ENCODE measurements around the gene LFNG. TPM values are rescaled to one million over a fixed set of nuclear protein-coding genes. Genes with fewer than 3 reads are reported as not detected.

LFNG gene
- total RNA-seq, 1 experiment from 2014 or later, result 21.3 TPM

DNA sequence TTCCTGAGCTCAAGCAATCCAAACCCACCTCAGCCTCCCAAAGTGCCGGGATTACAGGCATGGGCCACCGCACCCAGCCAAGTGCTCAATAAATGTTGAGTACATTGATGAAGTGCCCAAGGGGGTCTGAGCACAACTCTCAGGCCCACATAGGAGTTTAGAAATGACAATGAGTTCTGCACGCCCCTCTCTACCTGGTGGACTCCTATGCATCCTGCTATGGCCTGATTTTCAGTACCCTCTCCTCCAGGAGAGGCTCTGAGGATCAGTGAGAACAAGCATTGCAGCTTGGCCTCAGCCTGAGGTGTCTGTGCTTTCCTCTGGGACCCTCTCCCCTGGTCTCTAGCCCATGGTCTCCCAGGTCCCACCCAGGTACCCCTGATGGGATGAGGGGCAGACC is 22.5 kb upstream of the LFNG start:
- no peak overlapping the region for H3K4me3 ChIP-seq
- ChIA-PET POLR2A (ENCODE audit: unreplicated experiment) (no interaction called here), CTCF (no interaction called here)
- no peak overlapping the region for H3K27ac ChIP-seq
- intact Hi-C loops (cut with micrococcal nuclease; ENCODE audit: unreplicated experiment), result no loop called here
- no peaks in the 10 kb centered on the region for H3K9me3 ChIP-seq (ENCODE audit: insufficient read depth, low read depth)
- peaks cover 12% of the 10 kb centered on the region; the same call in 1 of the 2 replicates for H3K4me1 ChIP-seq (replicated peaks; ENCODE audit: insufficient read depth)
- H3K79me2 ChIP-seq (ENCODE audit: low read depth), result no peaks in the 10 kb centered on the region
- no peak for TF ChIP-seq EZH2 (IDR thresholded peaks at IDR 0.05; ENCODE audit: low read depth)
- TF ChIP-seq, protein P1, sequence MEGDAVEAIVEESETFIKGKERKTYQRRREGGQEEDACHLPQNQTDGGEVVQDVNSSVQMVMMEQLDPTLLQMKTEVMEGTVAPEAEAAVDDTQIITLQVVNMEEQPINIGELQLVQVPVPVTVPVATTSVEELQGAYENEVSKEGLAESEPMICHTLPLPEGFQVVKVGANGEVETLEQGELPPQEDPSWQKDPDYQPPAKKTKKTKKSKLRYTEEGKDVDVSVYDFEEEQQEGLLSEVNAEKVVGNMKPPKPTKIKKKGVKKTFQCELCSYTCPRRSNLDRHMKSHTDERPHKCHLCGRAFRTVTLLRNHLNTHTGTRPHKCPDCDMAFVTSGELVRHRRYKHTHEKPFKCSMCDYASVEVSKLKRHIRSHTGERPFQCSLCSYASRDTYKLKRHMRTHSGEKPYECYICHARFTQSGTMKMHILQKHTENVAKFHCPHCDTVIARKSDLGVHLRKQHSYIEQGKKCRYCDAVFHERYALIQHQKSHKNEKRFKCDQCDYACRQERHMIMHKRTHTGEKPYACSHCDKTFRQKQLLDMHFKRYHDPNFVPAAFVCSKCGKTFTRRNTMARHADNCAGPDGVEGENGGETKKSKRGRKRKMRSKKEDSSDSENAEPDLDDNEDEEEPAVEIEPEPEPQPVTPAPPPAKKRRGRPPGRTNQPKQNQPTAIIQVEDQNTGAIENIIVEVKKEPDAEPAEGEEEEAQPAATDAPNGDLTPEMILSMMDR (conservative IDR thresholded peaks at IDR 0.05), result no peak
- H3K9me2 ChIP-seq (ENCODE audit: insufficient read depth), result no peaks in the 10 kb centered on the region
- H3K4me2 ChIP-seq, result no peak overlapping the region
- H4K20me1 ChIP-seq (ENCODE audit: insufficient read depth), result 0 out of 2 replicates have a peak, but pooled peaks cover 4% of the 10 kb centered on the region
- H3F3A ChIP-seq (ENCODE audit: insufficient read depth, low read depth), result peaks cover 5% of the 10 kb centered on the region; the same call in 1 of the 2 replicates
- no peak overlapping the region for H2AFZ ChIP-seq
- no peaks in the 10 kb centered on the region for H3K36me3 ChIP-seq (ENCODE audit: low read depth)
- H3K27me3 ChIP-seq (ENCODE audit: insufficient read depth, low read depth), result peaks cover 32% of the 10 kb centered on the region
- DNase-seq, result no peak
- no TSS peak for BruUV-seq (replicated peaks)

DNA sequence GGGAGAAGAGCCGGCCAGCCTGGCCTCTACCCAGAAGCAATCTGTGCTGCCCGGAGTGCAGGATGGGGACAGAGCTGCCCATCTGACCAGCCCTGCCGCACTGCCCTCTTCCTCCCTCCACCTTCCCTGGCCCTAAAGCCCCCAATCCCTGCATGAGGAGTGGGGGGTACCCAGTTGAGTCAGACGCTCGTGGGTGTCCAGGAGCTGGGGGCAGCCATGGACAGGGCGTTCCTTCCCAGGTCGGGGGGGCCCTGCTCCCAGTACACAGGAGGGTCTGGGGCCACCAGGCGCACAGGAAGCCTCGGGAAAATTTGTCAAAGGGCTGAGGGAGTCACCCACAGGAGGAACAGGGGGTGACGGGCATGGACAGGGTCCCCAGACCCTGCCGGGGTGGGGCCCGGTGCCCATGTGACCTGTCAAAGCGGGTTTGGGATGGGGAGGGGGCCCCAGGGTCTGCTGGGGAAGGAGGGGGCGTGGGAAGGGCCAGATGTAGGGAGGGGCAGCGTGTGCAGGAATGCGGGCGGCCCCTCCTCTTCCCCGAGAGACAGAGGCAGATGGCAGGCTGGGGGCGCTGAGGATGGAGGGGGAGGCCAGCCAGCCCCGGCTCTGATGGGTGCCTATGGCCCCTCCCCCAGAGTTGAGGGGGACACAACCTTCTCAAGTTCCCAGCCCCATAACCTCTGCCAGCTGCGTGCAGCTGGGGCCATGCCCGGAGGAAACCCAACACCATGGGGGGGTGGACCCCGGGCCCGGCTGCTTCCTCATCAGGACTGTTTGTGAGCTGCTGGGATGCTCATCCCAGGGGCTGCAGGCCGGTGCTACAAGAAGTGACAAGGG is 21.9 kb upstream of the LFNG start:
- Histone ChIP-seq H3K4me2 (no peak overlapping the region), H3K79me2 (ENCODE audit: low read depth) (no peaks in the 10 kb centered on the region), H3K4me3 (no peak overlapping the region), H3K9me2 (ENCODE audit: insufficient read depth) (no peaks in the 10 kb centered on the region), H3K27ac (no peak overlapping the region), H3K36me3 (ENCODE audit: low read depth) (no peaks in the 10 kb centered on the region), H3F3A (ENCODE audit: insufficient read depth, low read depth) (peaks cover 5% of the 10 kb centered on the region; the same call in 1 of the 2 replicates), H3K9me3 (ENCODE audit: insufficient read depth, low read depth) (no peaks in the 10 kb centered on the region), H4K20me1 (ENCODE audit: insufficient read depth) (0 out of 2 replicates have a peak, but pooled peaks cover 4% of the 10 kb centered on the region), H3K27me3 (ENCODE audit: insufficient read depth, low read depth) (peaks cover 35% of the 10 kb centered on the region), H3K4me1 (replicated peaks; ENCODE audit: insufficient read depth) (peaks cover 12% of the 10 kb centered on the region; the same call in 1 of the 2 replicates), H2AFZ (no peak overlapping the region)
- ChIA-PET CTCF (interaction anchor here (0.6 kb wide), 1 partner anchor 129 kb away, joined by 5 read pairs; no protein-coding TSS in a partner anchor), POLR2A (ENCODE audit: unreplicated experiment) (interaction anchor here (0.5 kb wide), 1 partner anchor 68 kb away, joined by 22 read pairs; no protein-coding TSS in a partner anchor)
- no peak for TF ChIP-seq EZH2 (IDR thresholded peaks at IDR 0.05; ENCODE audit: low read depth)
- TF ChIP-seq, protein P1 (conservative IDR thresholded peaks at IDR 0.05), result no peak
- no TSS peak for BruUV-seq (replicated peaks)
- intact Hi-C loops (cut with micrococcal nuclease; ENCODE audit: unreplicated experiment), result no loop called here
- no peak for DNase-seq

DNA sequence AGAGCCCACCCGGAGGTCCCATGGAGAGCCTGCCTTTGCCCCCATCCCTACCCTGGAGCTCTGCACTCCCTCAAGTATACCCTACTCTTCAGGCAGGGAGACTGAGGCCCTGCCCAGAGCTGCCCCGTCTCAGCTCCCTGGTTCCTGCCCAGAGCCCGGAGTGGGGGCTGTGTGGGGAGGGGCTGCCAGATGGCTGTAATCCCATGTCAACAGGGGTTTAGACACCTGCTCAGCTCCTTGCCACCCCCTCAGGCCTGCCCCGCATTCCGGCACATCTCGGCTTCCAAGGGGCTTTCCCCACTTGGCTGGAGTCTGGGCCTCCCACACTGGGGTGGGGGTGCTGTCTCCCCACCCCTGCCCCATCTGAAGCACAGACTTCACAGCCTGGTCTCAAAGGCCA is 20.9 kb upstream of the LFNG start:
- ChIA-PET CTCF (interaction anchor here (0.6 kb wide), 2 partner anchors 130 to 775 kb away, joined by 3 to 5 read pairs; no protein-coding TSS in a partner anchor), POLR2A (ENCODE audit: unreplicated experiment) (no interaction called here)
- H3K27me3 ChIP-seq (ENCODE audit: insufficient read depth, low read depth), result peaks cover 40% of the 10 kb centered on the region

More for the DNA sequence above, 20.9 kb upstream of the LFNG start:
- H4K20me1 ChIP-seq (ENCODE audit: insufficient read depth), result 0 out of 2 replicates have a peak, but pooled peaks cover 4% of the 10 kb centered on the region
- H3K4me1 ChIP-seq (replicated peaks; ENCODE audit: insufficient read depth), result peaks cover 7% of the 10 kb centered on the region; the same call in 1 of the 2 replicates
- no peak overlapping the region for H3K4me3 ChIP-seq
- no peaks in the 10 kb centered on the region for H3K9me3 ChIP-seq (ENCODE audit: insufficient read depth, low read depth)
- no peak for DNase-seq
- no peaks in the 10 kb centered on the region for H3K9me2 ChIP-seq (ENCODE audit: insufficient read depth)
- H3K4me2 ChIP-seq, result no peak overlapping the region
- intact Hi-C loops (cut with micrococcal nuclease; ENCODE audit: unreplicated experiment), result no loop called here
- no peaks in the 10 kb centered on the region for H3K79me2 ChIP-seq (ENCODE audit: low read depth)
- H3K27ac ChIP-seq, result no peak overlapping the region
- H2AFZ ChIP-seq, result no peak overlapping the region
- peaks cover 5% of the 10 kb centered on the region; the same call in 1 of the 2 replicates for H3F3A ChIP-seq (ENCODE audit: insufficient read depth, low read depth)
- no peak for TF ChIP-seq EZH2 (IDR thresholded peaks at IDR 0.05; ENCODE audit: low read depth)
- TF ChIP-seq, protein P1 (conservative IDR thresholded peaks at IDR 0.05), result no peak
- H3K36me3 ChIP-seq (ENCODE audit: low read depth), result no peaks in the 10 kb centered on the region
- no TSS peak for BruUV-seq (replicated peaks)
